GM12801 (cell line): Measurements from ENCODE around the gene CDH4.

ENCODE experiments used
- CTCF ChIP-seq: IDR thresholded peaks from one replicate; pipeline ENCODE4 v1.5.1; 2011; ENCODE audit warnings: control low read depth; ENCODE audit not compliant: insufficient read length; ENCODE audit errors: extremely low read depth

The CDH4 gene

GRCh38 chr20:61908057-61909026 is 656.3 kb downstream of the CDH4 start:
- TF ChIP-seq CTCF: no peak

- TF ChIP-seq CTCF: no peak
Measured at GRCh38 chr20:61909028-61909427, 657.0 kb downstream of the CDH4 start.

- TF ChIP-seq CTCF: no peak
Measured at GRCh38 chr20:61909821-61910220, 657.8 kb downstream of the CDH4 start.

- no peak for TF ChIP-seq CTCF
Measured at GRCh38 chr20:61911824-61912223, 659.8 kb downstream of the CDH4 start.

- no peak for TF ChIP-seq CTCF
Measured at GRCh38 chr20:61912665-61913422, 660.8 kb downstream of the CDH4 start.

GRCh38 chr20:61913423-61914225 is 661.6 kb downstream of the CDH4 start:
- no peak for TF ChIP-seq CTCF

GRCh38 chr20:61915101-61915500 is 663.0 kb downstream of the CDH4 start:
- no peak for TF ChIP-seq CTCF
